ENCODE results near the gene GNRH2. TPM values are rescaled to one million over a fixed set of nuclear protein-coding genes. Genes with fewer than 3 reads are reported as not detected.
"Not testable (repeated sequence)": the region's sequence is repeated elsewhere in the genome, so short reads cannot be mapped to it uniquely, and the experiment has no call there.

Gene GNRH2
- total RNA-seq, 5 donors from 2014 or later (not counting 1 experiment from before 2014, with no cell fraction given) = 0.60 to 3.4 (median 1.8) TPM

DNA sequence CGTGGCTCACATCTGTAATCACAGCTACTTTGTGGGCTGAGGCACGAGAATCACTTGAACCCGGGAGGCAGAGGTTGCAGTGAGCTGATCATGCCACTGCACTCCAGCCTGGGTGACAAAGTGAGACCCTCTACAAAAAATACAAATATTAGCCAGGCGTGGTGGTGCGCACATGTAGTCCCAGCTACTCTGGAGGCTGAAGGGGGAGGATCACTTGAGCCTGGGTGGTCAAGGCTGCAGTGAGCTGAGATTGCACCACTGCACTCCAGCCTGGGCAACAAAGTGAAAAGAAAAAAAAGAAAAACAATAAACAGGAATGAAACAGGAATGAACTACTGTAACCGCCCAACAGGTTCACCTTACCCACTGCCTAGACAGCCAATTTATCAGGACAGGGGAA is 20.7 kb downstream of the GNRH2 start:
- H3K9me3 Mint-ChIP-seq; H3K4me3 Mint-ChIP-seq; ATAC-seq (replicated peaks in 1 of 4); H3K27me3 ChIP-seq (replicated peaks in 1 of 2; ENCODE audit: control insufficient read depth in 2 of 2, extremely low read depth in 1 of 2, insufficient read depth in 2 of 2, low read length in 1 of 2); H3K4me1 ChIP-seq (ENCODE audit: control insufficient read depth in 1 of 2, extremely low read depth in 1 of 2, insufficient read depth in 2 of 2, low read length in 2 of 2); H3K9me3 ChIP-seq; H3K27ac ChIP-seq (ENCODE audit: low read length); H3K27ac Mint-ChIP-seq; H3K4me3 ChIP-seq (ENCODE audit: control insufficient read depth in 1 of 2, extremely low read depth in 1 of 2, low read length in 1 of 2); POLR2A ChIA-PET; CTCF ChIA-PET; DNase-seq; H3K27me3 Mint-ChIP-seq; H3K36me3 ChIP-seq (ENCODE audit: control insufficient read depth in 2 of 2, extremely low read depth in 1 of 2, insufficient read depth in 1 of 2, low read length in 1 of 2); H3K36me3 Mint-ChIP-seq: not testable (repeated sequence)
- H3K4me1 Mint-ChIP-seq = peaks cover 13 to 21% (median 16%) of the 10 kb centered on the region in 3 donors
- WGBS (ENCODE audit: insufficient coverage) = 67% methylated on average over 1 of the region's 6 CpGs

DNA sequence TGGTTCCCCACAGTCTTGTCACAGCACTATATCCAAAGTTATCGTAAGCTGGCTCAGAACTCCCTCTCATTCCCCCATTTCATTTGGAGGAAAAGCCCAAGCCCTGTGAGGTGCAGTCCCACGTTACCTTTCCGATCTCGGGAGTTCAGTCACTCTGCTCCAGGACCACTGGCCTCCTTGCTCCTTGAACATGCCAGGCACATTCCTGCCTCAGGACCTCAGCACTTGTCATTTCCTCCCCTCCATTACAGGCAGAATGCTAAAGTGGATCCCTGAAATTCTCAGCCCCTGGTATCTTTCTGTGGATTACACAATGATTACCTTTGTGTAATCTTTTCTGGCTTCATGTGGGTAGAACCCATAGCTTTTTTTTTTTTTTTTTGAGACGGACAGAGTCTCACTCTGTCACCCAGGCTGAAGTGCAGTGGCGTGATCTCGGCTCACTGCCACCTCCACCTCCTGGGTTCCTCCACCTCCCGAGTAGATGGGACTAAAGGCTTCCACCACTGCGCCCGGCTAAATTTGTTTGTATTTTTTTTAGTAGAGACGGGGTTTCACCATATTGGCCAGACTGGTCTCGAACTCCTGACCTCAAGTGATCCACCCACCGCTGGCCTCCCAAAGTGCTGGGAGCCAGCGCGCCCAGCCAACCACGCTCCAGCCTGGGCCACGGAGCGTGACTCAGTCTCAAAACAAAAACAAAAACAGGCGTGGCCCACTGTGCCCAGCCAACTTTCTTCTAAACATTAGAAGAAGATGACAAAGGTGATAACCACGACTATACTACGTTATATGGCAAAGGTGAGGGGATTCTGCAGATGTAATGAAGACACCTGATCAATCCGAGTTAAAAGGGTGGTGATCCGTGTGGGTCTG is 24.0 kb downstream of the GNRH2 start:
- Histone ChIP-seq H3K9me3 (no peaks in the 10 kb centered on the region), H3K36me3 (ENCODE audit: control insufficient read depth in 2 of 2, extremely low read depth in 1 of 2, insufficient read depth in 1 of 2, low read length in 1 of 2) (no peaks in the 10 kb centered on the region), H3K4me1 (ENCODE audit: control insufficient read depth in 1 of 2, extremely low read depth in 1 of 2, insufficient read depth in 2 of 2, low read length in 2 of 2) (peaks cover 1 to 11% of the 10 kb centered on the region in 2 experiments), H3K27me3 (replicated peaks in 1 of 2; ENCODE audit: control insufficient read depth in 2 of 2, extremely low read depth in 1 of 2, insufficient read depth in 2 of 2, low read length in 1 of 2) (peaks cover 0 to 9% of the 10 kb centered on the region in 2 experiments), H3K4me3 (ENCODE audit: control insufficient read depth in 1 of 2, extremely low read depth in 1 of 2, low read length in 1 of 2) (no peak overlapping the region), H3K27ac (ENCODE audit: low read length) (no peak overlapping the region)
- H3K9me3 Mint-ChIP-seq = no peaks in the 10 kb centered on the region
- peaks cover 5% of the 10 kb centered on the region for H3K36me3 Mint-ChIP-seq
- peaks cover 12 to 17% (median 17%) of the 10 kb centered on the region in 3 donors for H3K4me1 Mint-ChIP-seq
- ATAC-seq (replicated peaks in 1 of 4) = no peak
- no peak for DNase-seq
- CTCF ChIA-PET = interaction anchor here in 1 of 2 donors (0.6 kb wide), 1 partner anchor 280 kb away, joined by 4 read pairs; no protein-coding TSS in a partner anchor
- no peak overlapping the region for H3K27ac Mint-ChIP-seq
- H3K4me3 Mint-ChIP-seq = no peak overlapping the region
- no peaks in the 10 kb centered on the region for H3K27me3 Mint-ChIP-seq
- WGBS (ENCODE audit: insufficient coverage) = 85% methylated on average over 17 of the region's 23 CpGs
- POLR2A ChIA-PET = interaction anchor here in 1 of 2 donors (0.5 kb wide), 1 partner anchor 819 kb away, joined by 3 read pairs; no protein-coding TSS in a partner anchor

DNA sequence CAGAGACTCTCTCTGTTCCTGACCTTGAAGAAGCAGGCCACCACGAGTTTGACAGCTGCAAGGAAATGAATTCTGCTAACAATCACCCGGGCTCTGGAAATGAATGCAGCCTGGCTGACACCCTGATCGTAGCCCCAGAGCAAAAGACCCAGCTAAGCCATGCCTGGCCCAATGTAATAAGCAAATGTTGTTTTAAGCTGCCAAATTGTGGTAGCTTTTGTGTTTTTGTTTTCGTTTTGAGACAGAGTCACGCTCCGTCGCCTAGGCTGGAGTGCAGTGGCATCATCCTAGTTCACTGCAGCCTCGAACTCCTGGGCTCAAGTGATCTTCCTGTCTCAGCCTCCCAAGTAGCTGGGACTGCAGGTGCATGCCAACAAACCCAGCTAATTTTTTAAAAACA is 24.7 kb downstream of the GNRH2 start:
- POLR2A ChIA-PET = no interaction called here
- Histone ChIP-seq H3K4me3 (ENCODE audit: control insufficient read depth in 1 of 2, extremely low read depth in 1 of 2, low read length in 1 of 2) (no peak overlapping the region), H3K27ac (ENCODE audit: low read length) (no peak overlapping the region), H3K27me3 (replicated peaks in 1 of 2; ENCODE audit: control insufficient read depth in 2 of 2, extremely low read depth in 1 of 2, insufficient read depth in 2 of 2, low read length in 1 of 2) (peaks cover 0 to 15% of the 10 kb centered on the region in 2 experiments), H3K36me3 (ENCODE audit: control insufficient read depth in 2 of 2, extremely low read depth in 1 of 2, insufficient read depth in 1 of 2, low read length in 1 of 2) (no peaks in the 10 kb centered on the region), H3K4me1 (ENCODE audit: control insufficient read depth in 1 of 2, extremely low read depth in 1 of 2, insufficient read depth in 2 of 2, low read length in 2 of 2) (peaks cover 2 to 17% of the 10 kb centered on the region in 2 experiments), H3K9me3 (no peaks in the 10 kb centered on the region)
- ATAC-seq (replicated peaks in 1 of 4) (no peak), DNase-seq (no peak)
- Mint-ChIP-seq H3K36me3 (peaks cover 5% of the 10 kb centered on the region), H3K27ac (peak overlapping the region in 1 of 2 donors; percentile 6), H3K27me3 (no peaks in the 10 kb centered on the region), H3K9me3 (no peaks in the 10 kb centered on the region), H3K4me3 (no peak overlapping the region), H3K4me1 (peaks cover 14 to 22% (median 21%) of the 10 kb centered on the region in 3 donors)
- WGBS (ENCODE audit: insufficient coverage) = 76% methylated on average over 8 of the region's 8 CpGs
- CTCF ChIA-PET = no interaction called here

DNA sequence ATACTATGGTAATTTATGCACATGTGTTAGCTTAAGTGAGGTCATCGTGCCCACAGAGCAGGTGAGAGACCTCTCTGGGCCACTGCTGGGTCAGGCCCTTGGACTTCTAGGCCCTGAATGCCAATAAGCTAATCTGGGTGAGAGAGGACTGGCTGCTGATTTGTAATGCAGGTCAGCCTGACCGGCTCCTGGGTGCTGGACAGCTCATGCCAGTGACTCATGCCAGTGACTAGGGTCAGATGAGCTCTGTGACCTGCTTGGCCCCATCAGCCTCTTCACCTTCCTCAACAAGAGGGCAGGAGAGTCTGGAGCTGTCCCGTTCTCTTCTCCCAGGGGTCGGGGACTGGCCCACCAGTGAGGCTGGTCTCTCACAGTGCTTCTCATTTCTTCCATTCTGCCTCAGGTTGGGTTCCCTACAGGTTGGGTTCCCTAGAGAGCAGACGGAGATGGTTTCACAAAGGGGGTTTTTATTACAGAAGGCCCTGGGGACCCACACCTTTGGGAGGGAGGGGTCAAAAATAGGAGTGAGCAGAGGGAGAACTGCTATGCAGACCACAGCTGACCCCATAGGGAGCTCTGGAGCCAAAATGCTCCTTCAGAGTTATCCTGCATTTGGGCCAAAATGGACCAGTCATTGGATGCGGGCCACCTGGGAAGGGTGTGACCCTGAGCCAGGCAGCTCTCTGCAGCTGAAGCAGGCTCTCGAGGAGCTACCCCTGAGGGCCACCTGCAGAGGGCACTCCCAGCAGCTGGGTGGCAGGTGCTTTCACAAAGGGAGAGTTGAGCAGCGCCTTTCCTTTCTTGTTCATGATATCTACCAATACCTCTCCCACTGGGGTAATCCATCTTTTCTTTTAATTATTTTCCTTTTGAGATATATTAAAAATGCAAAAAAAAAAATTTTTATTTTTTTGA is 25.8 kb downstream of the GNRH2 start:
- CTCF ChIA-PET = interaction anchor here (0.6 to 1.6 kb wide), 7 partner anchors 16 to 247 kb away, joined by 3 to 9 read pairs (median 3); no protein-coding TSS in a partner anchor
- Histone ChIP-seq H3K27ac (ENCODE audit: low read length) (no peak overlapping the region), H3K4me3 (ENCODE audit: control insufficient read depth in 1 of 2, extremely low read depth in 1 of 2, low read length in 1 of 2) (no peak overlapping the region), H3K9me3 (no peaks in the 10 kb centered on the region), H3K27me3 (replicated peaks in 1 of 2; ENCODE audit: control insufficient read depth in 2 of 2, extremely low read depth in 1 of 2, insufficient read depth in 2 of 2, low read length in 1 of 2) (peaks cover 0 to 15% of the 10 kb centered on the region in 2 experiments), H3K4me1 (ENCODE audit: control insufficient read depth in 1 of 2, extremely low read depth in 1 of 2, insufficient read depth in 2 of 2, low read length in 2 of 2) (peaks cover 2 to 17% of the 10 kb centered on the region in 2 experiments), H3K36me3 (ENCODE audit: control insufficient read depth in 2 of 2, extremely low read depth in 1 of 2, insufficient read depth in 1 of 2, low read length in 1 of 2) (no peaks in the 10 kb centered on the region)
- DNase-seq (peak in 25 of 35 experiments; percentile 26 to 64 (median 50)), ATAC-seq (replicated peaks in 1 of 4) (peak; percentile 28 to 66 (median 38))
- Mint-ChIP-seq H3K9me3 (no peaks in the 10 kb centered on the region), H3K27me3 (no peaks in the 10 kb centered on the region), H3K36me3 (peaks cover 5% of the 10 kb centered on the region), H3K27ac (no peak overlapping the region), H3K4me3 (no peak overlapping the region), H3K4me1 (peaks cover 14 to 25% (median 21%) of the 10 kb centered on the region in 3 donors)
- WGBS (ENCODE audit: insufficient coverage) = 96% methylated on average over 4 of the region's 8 CpGs
- POLR2A ChIA-PET = interaction anchor here in 1 of 2 donors (0.7 to 1.0 kb wide), 3 partner anchors 40 to 102 kb away, joined by 3 to 11 read pairs (median 3); no protein-coding TSS in a partner anchor

DNA sequence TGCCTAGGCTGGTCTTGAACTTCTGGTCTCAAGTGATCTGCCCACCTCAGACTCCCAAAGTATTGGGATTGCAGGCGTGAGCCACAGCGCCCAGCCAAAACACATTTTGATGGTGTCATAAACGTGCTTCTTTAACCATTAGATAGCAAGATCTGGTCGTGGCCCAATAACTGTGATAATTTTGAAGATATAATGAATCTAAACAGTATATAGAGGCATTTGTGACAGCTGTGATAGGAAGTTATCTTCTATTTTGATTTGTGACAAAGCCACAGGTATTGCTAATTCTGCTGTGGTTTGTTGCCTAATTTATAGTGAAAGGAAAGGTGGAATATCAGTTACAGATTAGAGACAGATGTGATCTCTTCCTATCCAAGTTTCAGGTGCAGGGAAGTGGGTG is 27.3 kb downstream of the GNRH2 start:
- Histone ChIP-seq H3K27me3 (replicated peaks in 1 of 2; ENCODE audit: control insufficient read depth in 2 of 2, extremely low read depth in 1 of 2, insufficient read depth in 2 of 2, low read length in 1 of 2) (peaks cover 0 to 15% of the 10 kb centered on the region in 2 experiments), H3K4me3 (ENCODE audit: control insufficient read depth in 1 of 2, extremely low read depth in 1 of 2, low read length in 1 of 2) (no peak overlapping the region), H3K9me3 (no peaks in the 10 kb centered on the region), H3K36me3 (ENCODE audit: control insufficient read depth in 2 of 2, extremely low read depth in 1 of 2, insufficient read depth in 1 of 2, low read length in 1 of 2) (no peaks in the 10 kb centered on the region), H3K27ac (ENCODE audit: low read length) (no peak overlapping the region), H3K4me1 (ENCODE audit: control insufficient read depth in 1 of 2, extremely low read depth in 1 of 2, insufficient read depth in 2 of 2, low read length in 2 of 2) (peaks cover 4 to 22% of the 10 kb centered on the region in 2 experiments)
- POLR2A ChIA-PET = no interaction called here
- DNase-seq (no peak), ATAC-seq (replicated peaks in 1 of 4) (no peak)
- peak overlapping the region; percentile 75 to 86 (median 78) for H3K4me3 Mint-ChIP-seq
- peaks cover 5% of the 10 kb centered on the region for H3K36me3 Mint-ChIP-seq
- H3K4me1 Mint-ChIP-seq = peaks cover 14 to 32% (median 18%) of the 10 kb centered on the region in 3 donors
- CTCF ChIA-PET = no interaction called here
- H3K9me3 Mint-ChIP-seq = no peaks in the 10 kb centered on the region
- H3K27me3 Mint-ChIP-seq = peaks cover 0 to 2% of the 10 kb centered on the region in 2 donors
- 89% methylated on average over 3 of the region's 4 CpGs for WGBS (ENCODE audit: insufficient coverage)
- peak overlapping the region; percentile 59 to 80 for H3K27ac Mint-ChIP-seq

DNA sequence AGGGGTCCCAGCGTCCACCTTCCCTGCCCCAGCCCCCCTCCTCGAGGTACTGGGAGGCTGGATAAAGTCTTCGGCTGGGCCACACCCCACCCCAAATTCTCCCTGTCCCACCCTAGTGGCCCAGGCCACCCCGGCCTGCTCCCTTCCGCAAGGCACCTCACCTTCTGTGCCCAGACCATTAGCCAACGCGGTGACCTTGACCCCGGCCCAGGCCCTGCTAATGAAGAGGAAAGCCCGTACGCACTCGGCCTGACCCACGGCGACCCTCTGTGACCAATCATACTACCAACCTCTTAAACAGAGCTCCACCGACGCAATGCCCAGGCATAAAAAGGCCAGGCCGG is 27.8 kb downstream of the GNRH2 start:
- Histone ChIP-seq H3K4me1 (ENCODE audit: control insufficient read depth in 1 of 2, extremely low read depth in 1 of 2, insufficient read depth in 2 of 2, low read length in 2 of 2) (peaks cover 4 to 22% of the 10 kb centered on the region in 2 experiments), H3K36me3 (ENCODE audit: control insufficient read depth in 2 of 2, extremely low read depth in 1 of 2, insufficient read depth in 1 of 2, low read length in 1 of 2) (no peaks in the 10 kb centered on the region), H3K27ac (ENCODE audit: low read length) (no peak overlapping the region), H3K9me3 (no peaks in the 10 kb centered on the region), H3K4me3 (ENCODE audit: control insufficient read depth in 1 of 2, extremely low read depth in 1 of 2, low read length in 1 of 2) (peak overlapping the region; percentile 41 to 54), H3K27me3 (replicated peaks in 1 of 2; ENCODE audit: control insufficient read depth in 2 of 2, extremely low read depth in 1 of 2, insufficient read depth in 2 of 2, low read length in 1 of 2) (peaks cover 0 to 15% of the 10 kb centered on the region in 2 experiments)
- 89% methylated on average over 13 of the region's 16 CpGs for WGBS (ENCODE audit: insufficient coverage)
- DNase-seq = no peak
- ATAC-seq (replicated peaks in 1 of 4) = no peak
- peaks cover 14 to 32% (median 18%) of the 10 kb centered on the region in 3 donors for H3K4me1 Mint-ChIP-seq
- H3K27me3 Mint-ChIP-seq = peaks cover 0 to 2% of the 10 kb centered on the region in 2 donors
- peak overlapping the region; percentile 75 to 86 (median 78) for H3K4me3 Mint-ChIP-seq
- H3K9me3 Mint-ChIP-seq = no peaks in the 10 kb centered on the region
- CTCF ChIA-PET = no interaction called here
- POLR2A ChIA-PET = no interaction called here
- peaks cover 5% of the 10 kb centered on the region for H3K36me3 Mint-ChIP-seq
- peak overlapping the region in 1 of 2 donors; percentile 80 for H3K27ac Mint-ChIP-seq

All from T-cell (primary cell).